HG03045 (cell line): ENCODE results near the gene OR52L1.

Source experiments
- ATAC-seq: cut with Tn5 transposase; IDR thresholded peaks from one replicate; pipeline ENCODE4 v1.9.1; 2021; ENCODE audit warnings: mild to moderate bottlenecking, moderate library complexity; ENCODE audit not compliant: unreplicated experiment

Gene OR52L1

DNA sequence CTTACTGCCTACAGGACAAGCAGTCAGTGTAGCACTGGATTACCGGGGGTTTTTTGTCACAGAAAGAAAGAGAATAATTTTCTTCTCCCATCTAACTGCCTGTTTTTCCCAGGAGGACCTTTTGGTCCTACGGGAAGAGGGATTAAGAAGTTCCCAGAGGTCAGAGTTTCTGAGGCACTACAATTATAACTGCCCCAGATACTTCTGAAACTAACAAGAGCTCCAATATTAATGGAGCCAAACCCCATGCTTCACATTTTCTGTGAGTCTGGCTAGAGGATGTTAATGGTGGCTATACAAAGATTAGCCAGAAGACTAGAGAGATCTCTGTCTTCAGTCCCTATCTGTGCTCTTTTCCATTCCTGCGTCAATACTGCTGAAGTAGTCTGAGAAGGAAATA, 44.8 kb downstream of the OR52L1 start, which contains the start of gene OR56A3:
TSS of gene OR56A3 (plus strand) at position 301 of the 400 bp plus-strand sequence. CDS start 5,096 bp downstream, outside the sequence.
- no peak for ATAC-seq

DNA sequence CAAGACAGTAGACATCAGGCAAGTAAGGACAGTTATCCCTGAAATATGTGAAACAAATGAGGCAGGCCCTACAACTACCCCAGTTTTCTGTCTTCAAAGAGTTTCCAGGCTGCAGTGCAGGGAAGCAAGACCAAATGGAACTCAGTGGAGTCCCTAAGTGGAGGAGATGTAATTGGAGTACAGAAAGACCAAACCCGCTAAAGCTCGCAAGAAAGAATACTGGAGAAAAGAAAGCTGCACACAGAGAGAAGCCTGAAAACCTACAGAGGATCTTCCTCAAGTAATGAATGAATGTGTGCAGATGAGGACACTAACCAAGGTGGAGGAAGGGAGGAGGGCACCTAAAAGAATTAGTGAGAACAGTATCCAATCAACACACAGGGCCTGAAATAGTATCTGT, 46.0 kb downstream of the OR52L1 start:
- no peak for ATAC-seq

- ATAC-seq: no peak
Observed at GRCh38 chr11:5938603-5938965, 48.2 kb downstream of the OR52L1 start.

DNA sequence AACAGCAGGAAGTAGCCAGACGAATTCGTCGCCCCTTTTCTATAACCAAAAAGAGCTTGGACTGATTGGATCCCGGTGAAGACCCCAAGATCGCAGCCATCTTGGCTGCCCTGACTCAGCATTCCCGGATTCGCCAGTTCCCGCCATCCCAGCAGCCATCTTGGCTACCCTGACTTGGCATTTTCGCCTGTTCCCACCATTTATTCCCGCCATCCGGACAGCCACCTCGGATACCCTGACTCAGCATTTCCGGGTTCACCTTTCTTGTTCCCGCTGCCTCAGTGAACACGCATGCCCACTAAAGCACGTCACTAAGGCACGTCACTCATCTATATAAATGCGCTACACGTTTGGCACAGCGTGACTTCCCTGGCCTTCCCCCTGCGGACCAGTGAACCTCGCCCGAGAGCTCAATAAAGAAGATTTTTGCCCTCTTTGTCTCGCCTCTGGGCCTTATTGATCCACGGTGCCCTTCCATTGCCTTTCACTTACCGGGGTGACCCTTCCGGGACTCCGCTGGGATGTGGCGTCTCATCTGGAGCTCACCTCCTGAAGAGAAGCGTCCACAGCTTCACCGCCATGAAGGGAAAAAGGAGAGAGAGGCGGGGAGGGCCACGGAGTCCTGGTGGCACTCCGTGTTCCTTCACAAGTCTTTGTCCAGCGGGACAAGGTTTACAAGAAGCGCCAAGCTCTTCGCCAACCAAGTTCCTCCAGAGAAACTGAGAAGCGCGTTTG, 48.8 kb downstream of the OR52L1 start:
- ATAC-seq: no peak
